ENCODE data around the gene BCL2L1.

GRCh38 chr20:31680286-31681127, 42.2 kb downstream of the BCL2L1 start:
- no peak for TF ChIP-seq CTCF (conservative IDR thresholded peaks at IDR 0.05; ENCODE audit: low read depth in 2 of 2)
- no peak for TF ChIP-seq EZH2 (IDR thresholded peaks at IDR 0.05; ENCODE audit: low read depth, unreplicated experiment)
- no peak for TF ChIP-seq NANOG (IDR thresholded peaks at IDR 0.05; ENCODE audit: borderline replicate concordance)
- no peak for TF ChIP-seq CREB1 (CRISPR knock-in tag; IDR thresholded peaks at IDR 0.05; ENCODE audit: low read depth)
- no peak for TF ChIP-seq POLR2AphosphoS5 (IDR thresholded peaks at IDR 0.05; ENCODE audit: low read depth)
- TF ChIP-seq REST (IDR thresholded peaks at IDR 0.05; ENCODE audit: unreplicated experiment): no peak
- no peak for TF ChIP-seq EZH2phosphoT487 (IDR thresholded peaks at IDR 0.05; ENCODE audit: unreplicated experiment)
- TF ChIP-seq ETS1 (IDR thresholded peaks at IDR 0.05): no peak
- TF ChIP-seq ZNF331 (CRISPR knock-in tag; IDR thresholded peaks at IDR 0.05; ENCODE audit: low read depth): no peak
- TF ChIP-seq JUNB (IDR thresholded peaks at IDR 0.05; ENCODE audit: unreplicated experiment): no peak
- no peak for TF ChIP-seq ZNF114 (CRISPR knock-in tag; IDR thresholded peaks at IDR 0.05)

All from GM23338 (cell line).